HG03039 (cell line): Measurements from ENCODE around the gene IGSF22.

Experiments
- ATAC-seq: cut with Tn5 transposase; IDR thresholded peaks from one replicate; pipeline ENCODE4 v1.9.1; 2021; ENCODE audit warnings: mild to moderate bottlenecking, moderate library complexity; ENCODE audit not compliant: unreplicated experiment

Gene IGSF22

GRCh38 chr11:18745251-18745650 lies 19.3 kb upstream of the IGSF22 start:
- no peak for ATAC-seq

- ATAC-seq, result no peak
Measured at GRCh38 chr11:18743900-18744514, 18.0 kb upstream of the IGSF22 start.

GRCh38 chr11:18743365-18743764 lies 17.4 kb upstream of the IGSF22 start:
- ATAC-seq, result no peak

GRCh38 chr11:18741783-18742182 lies 15.8 kb upstream of the IGSF22 start:
- no peak for ATAC-seq

GRCh38 chr11:18739685-18740084 lies 13.7 kb upstream of the IGSF22 start:
- no peak for ATAC-seq

GRCh38 chr11:18737642-18738041 lies 11.7 kb upstream of the IGSF22 start:
- no peak for ATAC-seq

- no peak for ATAC-seq
Measured at GRCh38 chr11:18736590-18737148, 10.7 kb upstream of the IGSF22 start.

- no peak for ATAC-seq
Measured at GRCh38 chr11:18733202-18733601, 7.2 kb upstream of the IGSF22 start.

GRCh38 chr11:18731949-18732821 lies 6.2 kb upstream of the IGSF22 start:
- ATAC-seq, result peak; percentile 49

- ATAC-seq, result no peak
Measured at GRCh38 chr11:18731441-18731840, 5.5 kb upstream of the IGSF22 start.

GRCh38 chr11:18730020-18730419 lies 4.0 kb upstream of the IGSF22 start:
- no peak for ATAC-seq

GRCh38 chr11:18729426-18729825 lies 3.4 kb upstream of the IGSF22 start:
- ATAC-seq, result no peak

GRCh38 chr11:18728658-18729057 lies 2.7 kb upstream of the IGSF22 start:
- no peak for ATAC-seq

GRCh38 chr11:18727479-18728236 lies 1.7 kb upstream of the IGSF22 start:
- no peak for ATAC-seq

- no peak for ATAC-seq
Measured at GRCh38 chr11:18723991-18724390, 2.0 kb downstream of the IGSF22 start.

- ATAC-seq, result peak; percentile 14
Measured at GRCh38 chr11:18722293-18722637, 3.7 kb downstream of the IGSF22 start.

- ATAC-seq, result peak; percentile 63
Measured at GRCh38 chr11:18721561-18722292, 4.3 kb downstream of the IGSF22 start.

- peak; percentile 71 for ATAC-seq
Measured at GRCh38 chr11:18720808-18721560, 5.0 kb downstream of the IGSF22 start.

GRCh38 chr11:18720091-18720807 lies 5.7 kb downstream of the IGSF22 start:
- ATAC-seq, result no peak
